Loucy (cell line): ENCODE results near the gene PIGZ.

Experiments used
- CTCF ChIP-seq: fragments of 200-600 bp; sonication (generic); conservative IDR thresholded peaks from 2 replicates; pipeline ENCODE4 v1.5.1; 2014; ENCODE audit warnings: mild to moderate bottlenecking, antibody characterized with exemption, low read length
- EZH2phosphoT487 ChIP-seq: fragments of 200-600 bp; IDR thresholded peaks from 2 replicates; pipeline ENCODE4 v1.6.1; 2018; ENCODE audit warnings: antibody characterized with exemption, mild to moderate bottlenecking, moderate library complexity, borderline replicate concordance

- TF ChIP-seq CTCF (no peak), EZH2phosphoT487 (no peak)
Measured at GRCh38 chr3:196981657-196982056, 13.0 kb upstream of the PIGZ start.
